Prostate gland (tissue), 2 donors: ENCODE data around the gene HTR6. TPM values are rescaled to one million over a fixed set of nuclear protein-coding genes. Genes with fewer than 3 reads are reported as not detected.
A peak's percentile ranks its signal among the peaks of the same experiment; 100 is the strongest.

Source experiments
- DNase-seq: peaks from one replicate; pipeline ENCODE4 v3.0.0-alpha.2; 2019; ENCODE audit warnings: low spot score
- H3K27ac ChIP-seq, 2 donors: fragments of 200-600 bp; sonication (generic); 2 replicates each; pipeline ENCODE4 v1.5.1; 2017 to 2019
- H3K27me3 ChIP-seq: fragments of 200-600 bp; sonication (generic); replicated peaks from 2 replicates; pipeline ENCODE4 v1.5.1; 2019; ENCODE audit not compliant: insufficient read depth
- H3K36me3 ChIP-seq, 2 donors: fragments of 200-600 bp; sonication (generic); 1 replicate in 1 of 2; 2 replicates in 1 of 2; pipeline versions ENCODE4 v1.5.1 to v1.8.1; 2017 to 2019
- H3K4me1 ChIP-seq: fragments of 200-600 bp; sonication (generic); replicated peaks from 2 replicates; pipeline ENCODE4 v1.5.1; 2019
- H3K4me3 ChIP-seq, 2 donors: fragments of 200-600 bp; sonication (generic); 2 replicates each; pipeline ENCODE4 v1.5.1; 2017 to 2019
- H3K9me3 ChIP-seq: fragments of 200-600 bp; sonication (generic); 2 replicates; pipeline ENCODE4 v1.5.1; 2017
- CTCF ChIP-seq, 4 experiments: fragments of 200-600 bp in 2 of 4; fragments of 450-650 bp in 2 of 4; sonication (generic) in 2 of 4; IDR thresholded peaks; 1 replicate in 3 of 4; 2 replicates in 1 of 4; pipeline ENCODE4 v1.5.1; 2016 to 2019; ENCODE audit warnings: antibody characterized with exemption in 4 of 4, mild to moderate bottlenecking in 2 of 4, moderate library complexity in 2 of 4
- POLR2A ChIP-seq: fragments of 450-650 bp; IDR thresholded peaks from one replicate; pipeline ENCODE4 v1.6.1; 2016; ENCODE audit warnings: antibody characterized with exemption, mild to moderate bottlenecking
- POLR2AphosphoS5 ChIP-seq: sonication (generic); formaldehyde crosslinking; IDR thresholded peaks from one replicate; pipeline ENCODE4 v1.6.1; 2017; ENCODE audit warnings: antibody characterized with exemption
- WGBS: methylation state at CpG from one replicate; pipeline ENCODE4 v1.1.5; 2018; 5-methylcytosine and 5-hydroxymethylcytosine counted together
- intact Hi-C: fragments of 100-400 bp; cut with DNase I; formaldehyde crosslinking; loops from one replicate; pipeline ENCODE4 v1.14.2; 2022
- total RNA-seq, 2 donors: library from RNA; depleted of rRNA; stranded (reverse); fragments of >200 nt; gene quantifications; one replicate each; pipeline ENCODE4 v1.1.0, GENCODE V29; 2016

Gene HTR6
- total RNA-seq, 2 donors from 2014 or later, result not detected

- intact Hi-C loops, result loop anchor here (2.0 to 5.0 kb wide), 2 partner anchors 258 to 304 kb away; no protein-coding TSS in a partner anchor
- Histone ChIP-seq H3K36me3 (no peaks in the 10 kb centered on the region), H3K4me3 (no peak overlapping the region), H3K4me1 (peaks cover 24% of the 10 kb centered on the region), H3K27ac (peak overlapping the region; percentile 85 to 99), H3K27me3 (no peaks in the 10 kb centered on the region), H3K9me3 (no peaks in the 10 kb centered on the region)
- DNase-seq, result peak; percentile 38
- TF ChIP-seq POLR2A (no peak), POLR2AphosphoS5 (peak; percentile 18), CTCF (IDR thresholded peaks at IDR 0.05) (no peak)
- 5% methylated on average over 12 of the region's 12 CpGs for WGBS
Observed at GRCh38 chr1:19650416-19651140, 14.1 kb upstream of the HTR6 start.

GRCh38 chr1:19651141-19651737 lies 13.4 kb upstream of the HTR6 start:
- Histone ChIP-seq H3K27me3 (no peaks in the 10 kb centered on the region), H3K9me3 (no peaks in the 10 kb centered on the region), H3K27ac (peak overlapping the region; percentile 85 to 99), H3K36me3 (peaks cover 0 to under 1% of the 10 kb centered on the region in 2 donors), H3K4me1 (peaks cover 24% of the 10 kb centered on the region), H3K4me3 (no peak overlapping the region)
- no peak for TF ChIP-seq POLR2A
- TF ChIP-seq CTCF (IDR thresholded peaks at IDR 0.05), result peak in 3 of 4 experiments; percentile 49 to 69 (median 69)
- peak; percentile 3 for TF ChIP-seq POLR2AphosphoS5
- WGBS, result 30% methylated on average over 8 of the region's 11 CpGs
- intact Hi-C loops, result loop anchor here (2.0 to 5.0 kb wide), 2 partner anchors 259 to 304 kb away; no protein-coding TSS in a partner anchor
- DNase-seq, result peak; percentile 40

GRCh38 chr1:19654386-19654785 lies 10.3 kb upstream of the HTR6 start:
- intact Hi-C loops, result loop anchor here (5.0 kb wide), 1 partner anchor 262 kb away; no protein-coding TSS in a partner anchor
- H3K27me3 ChIP-seq, result no peaks in the 10 kb centered on the region
- WGBS, result 19% methylated on average over 5 of the region's 5 CpGs
- H3K27ac ChIP-seq, result peak overlapping the region; percentile 11 to 24
- DNase-seq, result no peak
- no peaks in the 10 kb centered on the region for H3K9me3 ChIP-seq
- H3K4me1 ChIP-seq, result peaks cover 16% of the 10 kb centered on the region
- H3K4me3 ChIP-seq, result no peak overlapping the region
- TF ChIP-seq POLR2A (no peak), CTCF (IDR thresholded peaks at IDR 0.05) (no peak), POLR2AphosphoS5 (no peak)
- H3K36me3 ChIP-seq, result peaks cover 6% of the 10 kb centered on the region in 2 donors

- Histone ChIP-seq H3K36me3 (peaks cover 6% of the 10 kb centered on the region in 2 donors), H3K4me3 (no peak overlapping the region), H3K9me3 (no peaks in the 10 kb centered on the region), H3K27me3 (no peaks in the 10 kb centered on the region), H3K27ac (peak overlapping the region; percentile 11 to 24), H3K4me1 (peaks cover 16% of the 10 kb centered on the region)
- DNase-seq, result no peak
- intact Hi-C loops, result loop anchor here (5.0 kb wide), 1 partner anchor 263 kb away; no protein-coding TSS in a partner anchor
- 52% methylated on average over 15 of the region's 15 CpGs for WGBS
- TF ChIP-seq CTCF (IDR thresholded peaks at IDR 0.05) (no peak), POLR2A (no peak), POLR2AphosphoS5 (no peak)
Observed at GRCh38 chr1:19654886-19655717, 9.6 kb upstream of the HTR6 start.
